D341Med (cell line): ENCODE data around the gene TMEM245.
"Not testable (repeated sequence)": the region's sequence is repeated elsewhere in the genome, so short reads cannot be mapped to it uniquely, and the experiment has no call there.

Experiments
- DNase-seq: peaks from one replicate; pipeline ENCODE4 v3.0.0; 2012; ENCODE audit warnings: low spot score

TMEM245 gene

DNA sequence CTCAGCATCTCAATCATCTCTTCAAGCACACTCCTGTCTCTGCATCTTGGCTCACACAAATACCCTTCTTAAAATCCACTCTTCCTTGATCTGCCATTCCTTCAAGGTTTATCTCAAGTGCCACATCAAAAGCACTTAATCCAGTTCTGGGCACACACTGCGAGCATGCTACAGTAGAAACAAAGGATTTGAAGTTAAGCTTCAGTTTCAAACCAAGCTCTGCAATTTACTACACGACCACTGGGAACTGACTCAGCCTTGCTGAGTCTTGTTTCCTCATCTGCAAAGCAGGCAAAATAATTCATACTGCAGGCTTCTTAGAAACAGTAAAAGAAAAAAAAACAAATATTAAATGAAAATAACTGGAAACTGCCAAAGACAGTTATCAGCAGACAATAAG, 56.0 kb downstream of the TMEM245 start:
- DNase-seq = peak; percentile 69

DNA sequence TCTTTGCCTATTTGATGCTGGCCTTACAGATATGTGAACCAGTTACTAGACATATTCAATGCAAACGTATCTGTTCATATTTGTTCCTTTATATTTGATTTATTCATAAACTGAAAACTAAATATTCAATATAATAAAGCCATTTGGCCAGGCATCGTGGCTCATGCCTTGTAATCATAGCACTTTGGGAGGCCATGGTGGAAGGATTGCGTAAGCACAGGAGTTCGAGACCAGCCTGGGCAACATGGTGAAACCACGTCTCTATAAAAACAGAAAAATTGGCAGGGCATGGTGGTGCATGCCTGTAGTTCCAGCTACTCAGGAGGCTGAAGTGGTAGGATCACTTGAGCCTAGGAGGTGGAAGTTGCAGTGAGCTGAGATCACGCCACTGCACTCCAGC, 57.2 kb downstream of the TMEM245 start:
- DNase-seq = no peak

DNA sequence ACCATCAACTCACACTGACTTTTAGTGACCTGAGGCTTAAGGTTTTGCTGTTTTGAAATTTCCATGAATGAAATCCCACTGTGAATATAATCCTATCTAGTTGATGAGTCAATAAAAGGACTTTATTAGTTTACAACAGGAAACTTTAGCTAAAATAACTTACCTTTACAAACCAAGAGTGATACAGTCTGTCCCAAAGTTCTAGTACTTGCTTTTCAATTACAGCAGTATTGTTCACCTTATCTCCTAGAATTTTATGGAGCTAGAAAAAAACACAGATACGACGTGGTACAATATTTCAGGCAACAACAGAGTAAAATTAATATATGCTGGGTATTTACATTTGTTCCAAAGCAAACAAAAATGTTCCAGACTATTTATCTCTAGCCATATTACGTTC, 59.6 kb downstream of the TMEM245 start:
- no peak for DNase-seq

DNA sequence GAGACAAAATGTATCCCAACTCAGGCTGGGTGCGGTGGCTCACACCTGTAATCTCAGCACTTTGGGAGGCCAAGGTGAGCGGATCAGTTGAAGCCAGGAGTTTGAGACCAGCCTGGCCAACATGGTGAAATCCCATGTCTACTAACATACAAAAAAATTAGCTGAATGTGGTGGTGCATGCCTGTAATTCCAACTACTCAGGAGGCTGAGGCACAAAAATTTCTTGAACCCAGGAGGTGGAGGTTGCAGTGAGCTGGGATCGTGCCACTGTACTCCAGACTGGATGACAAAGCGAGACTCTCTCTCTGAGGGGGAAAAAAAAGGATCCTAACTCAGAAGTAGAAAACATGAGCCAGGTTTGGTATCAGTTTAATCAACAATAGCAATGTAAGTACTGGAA, 66.6 kb downstream of the TMEM245 start:
- DNase-seq = not testable (repeated sequence)

DNA sequence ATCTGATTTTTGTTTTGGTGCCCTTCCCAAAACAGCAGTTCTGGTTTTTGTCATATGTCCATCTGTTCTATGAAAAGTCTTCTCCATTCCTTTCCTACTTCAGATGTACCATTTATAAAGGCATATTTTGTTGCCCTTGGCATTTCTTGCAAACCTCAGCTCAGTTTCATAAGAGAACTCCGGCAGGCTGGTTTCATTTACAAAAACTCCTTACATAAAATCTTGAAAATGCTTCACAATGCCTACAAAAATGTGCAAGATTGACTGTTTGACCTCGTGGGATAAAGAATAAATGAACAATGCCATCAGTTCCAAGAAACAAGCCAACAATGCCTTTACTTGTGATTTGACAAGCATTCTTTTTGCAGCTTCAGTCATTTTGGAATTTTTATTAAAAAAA, 67.3 kb downstream of the TMEM245 start:
- no peak for DNase-seq

DNA sequence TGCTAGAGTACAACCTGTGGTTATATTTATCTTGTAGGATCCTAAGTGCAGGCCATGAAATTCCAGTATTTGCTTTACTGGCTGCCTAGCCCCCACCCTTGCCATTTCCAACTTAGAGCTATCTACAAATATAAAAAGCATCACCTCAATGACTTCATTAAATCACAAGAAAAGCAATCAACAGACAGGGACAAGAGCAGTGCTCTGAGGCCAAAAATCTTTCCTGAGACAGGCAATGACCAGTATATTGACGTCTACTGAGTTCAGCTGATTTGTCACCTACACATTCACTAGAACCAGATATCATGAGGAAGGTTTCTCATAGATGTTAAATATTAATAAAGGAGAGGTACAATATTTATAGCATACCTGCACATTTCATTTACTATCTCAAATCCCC, 68.0 kb downstream of the TMEM245 start:
- no peak for DNase-seq

DNA sequence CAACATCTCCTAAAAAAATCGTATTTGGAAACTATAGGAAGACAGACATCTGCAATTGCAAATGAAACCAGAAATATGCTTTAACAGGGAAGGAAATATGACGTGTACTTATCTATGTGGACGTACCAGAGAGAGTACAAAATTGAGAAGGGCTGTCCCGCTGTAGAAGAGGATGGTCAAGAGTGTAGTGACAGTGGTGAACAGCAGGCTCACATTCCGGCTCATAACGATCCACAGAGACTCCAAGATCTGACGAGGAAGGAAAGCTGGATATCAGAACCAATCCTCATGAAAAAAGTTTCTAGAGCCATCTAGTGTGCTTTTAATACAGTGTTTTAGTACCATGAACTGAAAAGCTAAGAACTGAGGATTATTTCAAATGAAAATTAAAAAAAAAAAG, 69.3 kb downstream of the TMEM245 start:
- DNase-seq = no peak

DNA sequence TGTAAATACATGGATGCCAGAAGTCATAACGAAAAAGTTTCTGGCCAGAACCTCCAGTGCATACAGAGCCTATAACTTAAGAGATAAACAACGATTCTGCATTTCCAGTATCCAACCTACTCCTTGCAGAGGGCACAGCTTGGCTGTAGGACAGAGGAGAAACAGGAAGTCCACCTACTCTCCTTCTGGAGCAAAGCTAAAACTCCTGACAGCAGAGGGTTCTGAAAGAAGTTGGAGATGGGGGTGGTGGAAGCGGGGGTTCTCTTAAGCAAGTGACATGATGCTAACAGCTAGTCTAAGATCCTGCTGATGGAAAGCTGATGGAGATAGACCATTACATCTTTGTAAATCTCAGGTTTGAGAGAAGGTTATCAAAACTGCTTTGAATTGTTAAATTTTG, 70.9 kb downstream of the TMEM245 start:
- no peak for DNase-seq

DNA sequence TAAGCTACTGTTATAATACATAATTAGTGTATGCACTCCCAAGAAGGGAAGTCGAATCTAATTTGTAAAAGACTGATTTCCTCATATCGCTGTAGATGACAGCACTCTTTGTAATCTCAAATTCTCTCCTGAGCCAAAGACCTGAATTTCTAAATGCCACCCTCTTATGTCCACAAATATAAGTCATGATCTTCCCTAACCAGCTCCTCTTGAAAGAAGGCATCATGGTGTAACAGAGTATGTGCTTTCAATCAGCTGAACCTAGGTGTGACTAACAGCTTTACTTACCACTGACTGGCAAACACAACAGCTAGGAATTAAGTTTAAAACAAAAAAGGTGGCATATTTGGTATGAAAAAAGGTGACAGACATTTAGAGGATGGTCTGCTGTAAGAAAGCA, 72.5 kb downstream of the TMEM245 start:
- no peak for DNase-seq

DNA sequence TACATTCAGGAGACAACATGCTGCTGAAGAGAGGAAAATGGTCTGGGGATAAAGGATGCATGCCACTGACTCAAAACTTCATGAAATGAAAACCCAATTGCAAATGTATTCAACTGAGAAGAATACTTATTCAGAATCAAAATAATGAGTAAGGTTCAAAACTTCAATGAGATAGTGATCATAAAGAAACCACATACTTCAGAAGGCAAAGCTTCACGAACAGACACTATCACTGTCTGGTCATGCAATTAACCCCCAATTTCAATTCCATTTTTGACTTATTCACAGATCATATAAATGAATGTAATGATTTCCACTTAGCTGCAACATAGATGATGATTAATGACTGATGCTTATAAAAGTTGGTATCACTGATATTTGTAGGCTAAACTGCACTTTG, 73.4 kb downstream of the TMEM245 start:
- DNase-seq = no peak

DNA sequence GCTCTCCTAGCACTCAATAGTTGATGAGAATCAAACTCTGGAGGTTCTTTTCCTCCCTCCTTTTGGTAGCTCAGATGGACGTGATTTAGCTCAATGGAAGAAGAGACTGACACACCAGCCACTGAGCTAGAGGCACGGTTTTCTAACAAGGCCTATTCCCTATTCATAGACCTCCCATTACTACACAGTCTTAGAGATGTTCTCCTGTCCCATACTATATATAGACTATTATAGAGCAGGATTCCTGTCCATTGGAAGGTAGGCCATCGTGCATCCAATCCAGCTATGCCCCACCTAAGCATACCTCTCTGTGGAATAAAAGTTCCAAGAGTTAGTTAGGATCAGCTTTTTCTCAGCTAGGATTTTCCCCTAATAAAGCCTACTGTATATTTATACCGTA, 76.2 kb downstream of the TMEM245 start:
- DNase-seq = no peak

DNA sequence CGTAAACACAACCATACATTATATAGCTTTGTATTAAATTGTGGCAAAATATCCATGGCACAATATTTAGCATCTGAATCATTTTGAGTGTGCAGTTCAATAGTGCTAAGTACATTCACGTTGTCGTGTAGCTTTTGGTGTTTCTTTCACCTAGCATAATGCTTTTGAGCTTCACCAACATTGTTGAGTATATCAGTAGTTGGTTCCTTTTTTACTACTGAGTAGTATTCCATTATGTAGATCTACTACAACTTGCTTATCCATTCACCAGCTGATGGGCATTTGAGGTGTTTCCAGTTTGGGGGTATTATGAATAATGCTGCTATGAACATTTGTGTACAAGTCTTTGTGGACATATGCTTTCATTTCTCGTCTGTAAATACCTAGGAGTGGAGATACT, 79.2 kb downstream of the TMEM245 start:
- no peak for DNase-seq

DNA sequence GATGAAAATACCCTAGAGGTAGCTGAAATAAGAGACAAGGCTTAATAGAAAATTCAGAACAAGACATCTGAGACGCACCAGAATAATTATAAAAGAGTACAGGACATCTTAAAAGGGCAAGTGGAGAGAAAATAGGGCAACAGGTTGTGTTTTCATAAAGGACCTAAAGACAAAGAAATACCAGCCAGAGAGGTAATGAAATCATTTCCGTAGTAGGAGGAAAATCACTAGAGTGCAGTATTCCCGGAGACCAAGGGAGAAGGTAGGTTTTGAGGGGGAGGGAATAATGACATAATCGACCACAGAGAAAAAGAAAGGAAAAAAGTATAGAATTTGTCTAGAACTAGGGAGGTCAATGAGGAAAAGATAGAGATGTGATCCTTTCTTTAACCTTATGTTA, 80.2 kb downstream of the TMEM245 start:
- DNase-seq = no peak

DNA sequence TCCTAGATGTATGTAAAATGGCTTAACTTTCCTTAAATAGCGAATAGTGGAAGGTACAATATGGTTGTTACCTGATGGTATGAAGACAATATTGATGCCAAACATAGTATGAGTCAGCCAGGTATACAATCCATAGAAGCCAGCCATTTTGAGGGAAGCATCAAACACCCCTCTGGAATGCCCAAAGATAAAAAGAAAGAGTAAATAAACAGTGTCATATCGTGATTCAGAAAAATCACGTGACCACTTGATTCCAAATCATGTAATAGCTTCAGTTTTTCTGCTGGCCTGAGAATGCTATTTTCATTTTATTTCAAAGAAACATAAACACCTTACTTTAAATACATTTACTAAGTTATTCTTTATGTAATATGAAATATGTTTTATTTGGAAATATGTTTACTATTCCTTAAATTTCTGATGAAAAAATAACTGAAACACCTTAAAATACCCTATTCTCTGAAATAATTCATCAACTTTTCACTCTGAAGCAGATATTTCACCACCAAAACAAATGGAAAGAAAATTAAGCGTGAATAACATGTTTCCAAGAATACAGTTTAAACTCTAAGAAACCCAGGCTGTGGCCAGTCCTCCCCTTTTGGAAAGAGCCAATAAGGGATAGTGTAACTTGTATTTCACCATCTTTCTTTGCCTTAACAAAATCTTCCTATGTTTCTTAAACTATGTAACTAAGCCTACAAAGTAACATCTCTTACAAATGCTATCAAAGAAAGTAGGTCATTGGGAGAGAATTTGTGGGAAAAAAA, 81.6 kb downstream of the TMEM245 start:
- DNase-seq = no peak

DNA sequence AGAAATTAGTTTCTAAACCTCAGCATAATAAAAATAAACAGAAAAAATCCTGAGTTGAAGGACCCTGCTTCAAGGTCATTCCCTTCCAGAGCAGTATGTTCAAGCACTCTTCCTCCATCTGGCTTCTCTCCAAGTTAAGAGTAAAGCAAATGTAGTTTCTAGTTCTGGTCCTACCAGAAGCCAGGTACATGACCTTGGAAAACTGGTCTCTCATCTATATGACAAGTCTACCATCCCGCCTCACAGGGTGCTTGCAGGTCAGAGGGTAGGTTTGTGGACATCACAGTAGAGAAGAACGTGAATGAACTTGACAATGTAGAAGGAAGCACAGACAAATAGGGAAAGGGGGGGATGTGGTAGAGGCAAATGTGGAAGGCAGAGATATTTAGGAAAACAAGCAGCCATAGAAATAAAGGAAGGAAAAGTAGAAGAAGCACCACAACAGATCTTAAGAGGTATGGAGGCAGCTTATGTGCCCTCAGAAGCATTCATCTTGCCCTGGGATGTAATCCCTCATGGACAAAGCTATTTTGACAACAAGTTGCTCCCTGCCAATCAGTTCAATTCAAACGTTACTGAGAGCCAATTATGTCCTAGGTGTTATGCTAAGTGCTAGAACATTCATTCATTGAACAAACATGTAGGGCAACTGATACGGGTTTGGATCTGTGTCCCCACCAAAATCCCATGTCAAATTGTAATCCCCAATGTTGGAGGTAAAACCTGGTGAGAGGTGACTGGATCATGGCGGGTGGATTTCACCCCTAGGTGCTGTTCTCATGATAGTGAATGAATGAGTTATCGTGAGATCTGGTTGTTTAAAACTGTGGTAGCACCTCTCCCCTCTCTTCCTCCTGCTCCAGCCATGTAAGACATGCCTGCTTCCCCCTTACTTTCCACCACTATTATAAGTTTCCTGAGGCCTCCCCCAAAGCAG, 82.7 kb downstream of the TMEM245 start:
- no peak for DNase-seq

DNA sequence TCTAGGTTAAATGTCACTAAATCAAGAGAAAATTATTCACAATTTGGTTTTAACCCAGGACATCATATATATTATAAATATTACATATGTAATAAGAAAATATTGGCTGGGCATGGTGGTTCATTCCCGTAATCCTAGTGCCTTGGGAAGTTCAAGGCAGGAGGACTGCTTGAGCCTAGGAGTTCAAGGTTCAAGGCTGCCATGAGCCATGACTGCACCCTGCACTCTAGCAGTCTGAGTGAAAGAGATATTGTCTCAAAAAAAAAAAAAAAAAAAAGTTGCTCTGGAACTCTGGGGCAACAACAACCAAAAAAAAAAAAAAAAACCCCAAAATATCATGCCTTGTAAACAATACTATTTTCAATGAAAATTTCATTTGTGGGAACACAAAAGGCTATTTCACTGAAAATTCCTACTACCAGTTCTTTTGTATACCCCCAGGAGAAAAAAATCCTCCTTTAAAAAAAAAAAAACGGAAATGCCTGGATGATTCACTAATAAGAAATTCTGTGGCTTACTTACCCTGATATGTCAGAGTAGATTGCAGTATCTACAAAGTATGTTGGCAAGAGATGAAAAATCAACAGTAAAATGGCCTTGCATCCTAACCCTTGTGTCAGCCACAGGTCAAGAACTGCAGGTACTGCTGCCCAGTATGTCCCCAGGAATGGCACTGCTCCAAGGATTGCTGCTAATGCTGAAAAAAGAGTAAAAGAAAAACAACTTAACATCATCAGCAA, 83.9 kb downstream of the TMEM245 start:
- DNase-seq = no peak

DNA sequence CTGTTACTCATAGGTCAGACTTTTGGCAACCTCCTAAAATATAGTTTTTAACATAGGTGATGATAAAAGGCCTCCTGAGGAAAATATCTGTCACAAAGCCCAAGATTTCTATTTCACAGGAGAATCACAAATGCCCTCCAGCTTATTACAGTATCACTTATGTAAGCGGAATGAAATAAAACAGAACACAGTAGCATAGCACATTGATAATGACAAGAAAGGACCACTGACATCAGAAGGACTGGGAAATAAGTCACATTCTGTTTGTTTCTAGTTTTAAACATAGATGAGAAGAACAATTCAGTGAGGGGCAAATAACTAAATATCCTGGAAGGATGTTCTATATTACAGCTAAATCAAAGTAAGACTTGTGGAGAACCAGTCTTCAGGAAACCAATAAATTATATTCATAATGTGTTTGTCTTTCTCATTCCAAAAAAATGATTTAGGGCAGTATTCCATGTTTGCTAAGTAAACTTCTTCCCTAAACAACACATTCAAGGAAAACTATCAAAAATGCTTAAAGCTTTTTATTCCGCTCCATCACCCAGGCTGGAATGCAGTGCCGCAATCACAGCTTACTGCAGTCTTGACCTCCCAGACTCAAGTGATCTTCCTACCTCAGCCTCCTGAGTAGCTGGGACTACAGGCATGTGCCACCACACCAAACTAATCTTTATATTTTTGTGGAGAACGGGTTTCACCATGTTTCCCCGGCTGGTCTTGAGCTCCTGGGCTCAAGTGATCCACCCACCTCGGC, 85.6 kb downstream of the TMEM245 start:
- no peak for DNase-seq

DNA sequence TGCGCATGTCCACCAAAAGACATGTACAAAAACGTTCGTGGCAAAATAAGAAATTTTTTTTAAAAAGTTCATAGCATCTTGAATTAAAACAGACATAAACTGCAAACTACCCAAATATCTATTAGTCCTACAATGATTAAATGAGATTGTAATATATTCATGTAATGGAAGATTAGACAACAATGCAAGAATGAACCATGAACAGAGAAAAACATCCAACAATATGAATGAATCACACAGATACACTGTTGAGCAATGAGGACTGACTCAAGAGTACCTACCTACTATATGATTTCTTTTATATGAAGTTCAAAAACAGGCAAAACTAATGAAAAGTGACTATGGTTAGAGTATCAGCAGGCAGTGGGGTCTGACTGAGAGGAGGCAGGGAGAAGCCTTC, 88.5 kb downstream of the TMEM245 start:
- DNase-seq = no peak

DNA sequence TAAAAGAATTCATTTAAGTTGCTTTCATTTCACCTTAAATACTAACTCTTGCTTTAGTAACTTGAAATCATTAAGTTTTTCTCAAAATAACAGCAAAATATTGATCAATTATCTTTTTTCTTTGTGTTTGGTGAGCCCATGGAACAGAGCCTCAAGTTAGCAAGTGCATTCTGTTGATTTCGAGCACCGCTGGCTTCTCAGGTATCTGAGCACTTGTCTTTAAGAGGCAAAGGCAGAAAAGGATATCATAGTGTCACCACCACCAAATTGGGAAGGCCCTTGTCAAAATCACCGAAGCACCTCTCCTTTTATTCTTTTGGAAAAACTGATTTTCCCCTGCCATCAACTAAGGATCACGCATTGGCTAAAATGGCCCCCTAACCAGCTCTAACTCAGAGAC, 89.3 kb downstream of the TMEM245 start:
- no peak for DNase-seq

DNA sequence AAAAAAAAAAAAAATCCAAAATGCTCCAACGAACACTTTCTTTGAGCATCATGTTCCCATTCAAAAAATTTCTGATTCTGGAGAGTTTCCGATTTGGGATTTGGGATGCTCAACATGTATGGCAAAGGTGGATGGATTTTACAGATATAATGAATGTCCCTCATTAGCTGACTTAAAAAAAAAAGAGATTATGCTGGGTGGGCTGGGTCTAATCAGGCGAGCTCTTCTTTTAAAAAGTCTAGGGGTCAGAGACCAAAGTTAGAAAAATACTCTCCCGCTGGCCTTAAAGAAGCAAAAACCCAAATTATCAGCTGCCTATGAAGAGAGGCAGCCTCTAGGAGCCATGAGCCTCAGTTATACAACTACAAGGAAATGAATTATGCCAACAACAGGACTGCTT, 91.3 kb downstream of the TMEM245 start:
- no peak for DNase-seq

DNA sequence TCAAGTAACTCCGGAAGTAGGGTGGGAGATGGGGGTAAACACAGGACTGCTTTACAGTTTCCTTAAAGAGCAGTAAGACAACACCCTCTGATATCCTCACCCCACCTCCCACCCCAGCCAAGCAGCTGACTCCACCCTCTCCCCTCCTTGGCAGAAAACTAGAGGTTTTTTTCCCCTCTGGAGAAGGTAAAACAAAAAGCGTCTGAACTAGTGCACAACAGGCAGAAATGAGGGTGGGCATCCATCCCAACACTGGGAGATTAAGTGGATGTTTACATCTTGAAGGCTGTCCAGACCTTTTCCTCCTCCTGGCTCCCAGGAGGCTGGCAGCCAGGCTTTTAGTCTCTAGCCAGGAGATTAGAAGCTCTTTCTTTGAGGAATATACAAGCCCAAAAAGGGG, 92.6 kb downstream of the TMEM245 start:
- DNase-seq = peak; percentile 63

DNA sequence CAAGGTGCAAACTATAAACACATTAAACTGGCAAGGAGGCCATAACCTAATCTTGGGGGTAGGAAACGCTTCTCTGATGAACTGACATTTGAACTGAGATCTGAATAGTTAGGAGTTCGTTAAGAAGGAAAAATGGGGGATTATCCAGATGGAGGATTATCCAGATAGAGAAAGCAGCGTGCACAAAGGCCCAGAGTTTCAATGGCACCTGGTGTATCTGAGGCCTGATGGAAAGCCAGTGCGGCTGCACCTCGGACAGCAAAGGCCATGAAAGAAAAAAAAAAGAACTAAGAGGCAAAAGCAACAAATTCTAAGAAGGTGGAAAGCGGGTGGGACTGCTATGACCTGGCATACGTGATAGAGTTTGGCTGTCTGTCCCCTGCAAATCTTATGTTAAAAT, 93.4 kb downstream of the TMEM245 start:
- DNase-seq = peak; percentile 55
